Left lung (tissue), 10 donors: ENCODE measurements around the gene PXDN. TPM values are rescaled to one million over a fixed set of nuclear protein-coding genes. Genes with fewer than 3 reads are reported as not detected.

ENCODE experiments used
- ATAC-seq: fragments of 200-7000 bp; cut with Tn5 transposase; one replicate; pipeline ENCODE4 v1.9.1; 2020; ENCODE audit warnings: moderate library complexity
- DNase-seq, 4 donors: peaks; one replicate each; pipeline ENCODE4 v3.0.0-alpha.2; 2013 to 2020
- H3K27ac ChIP-seq, 2 donors: fragments of 200-600 bp; sonication (generic) in 1 of 2; one replicate each; pipeline versions ENCODE4 v1.5.0 to v1.8.0; 2020 to 2021
- H3K27me3 ChIP-seq, 2 donors: fragments of 200-600 bp; sonication (generic) in 1 of 2; one replicate each; pipeline versions ENCODE4 v1.5.0 to v1.8.0; 2020 to 2021
- H3K36me3 ChIP-seq, 2 donors: fragments of 200-600 bp; sonication (generic) in 1 of 2; one replicate each; pipeline versions ENCODE4 v1.5.0 to v1.8.0; 2020 to 2021
- H3K4me1 ChIP-seq, 2 donors: fragments of 200-600 bp; one replicate each; pipeline ENCODE4 v1.8.0; 2021
- H3K4me3 ChIP-seq, 2 donors: fragments of 200-600 bp; sonication (generic) in 1 of 2; one replicate each; pipeline versions ENCODE4 v1.5.0 to v1.8.0; 2020 to 2021; ENCODE audit warnings: mild to moderate bottlenecking in 1 of 2
- H3K9me3 ChIP-seq, 2 donors: fragments of 200-600 bp; sonication (generic) in 1 of 2; one replicate each; pipeline versions ENCODE4 v1.5.0 to v1.8.0; 2020 to 2021
- CTCF ChIP-seq, 2 donors: fragments of 200-600 bp; sonication (generic) in 1 of 2; IDR thresholded peaks; one replicate each; pipeline versions ENCODE4 v1.5.0 to v1.8.0; 2021; ENCODE audit warnings: antibody characterized with exemption in 2 of 2
- intact Hi-C, 2 donors: fragments of 100-400 bp; cut with DNase I; formaldehyde crosslinking; loops; one replicate each; pipeline versions ENCODE4 v1.11.2 to v1.14.2; 2022
- polyA plus RNA-seq, 6 donors: library from polyadenylated mRNA; unstranded; fragments of 120-200 nt; gene quantifications; one replicate each; pipeline ENCODE4 v1.2.1, GENCODE V29; 2013; ENCODE audit not compliant: insufficient read length in 6 of 6
- total RNA-seq, 2 donors: library from RNA; stranded (reverse); fragmentation: NEBNext Ultra II Directional; extraction: Animal tissue kit (Norgen Biotek cat#: 25700); gene quantifications; one replicate each; pipeline ENCODE4 v1.2.1, GENCODE V29; 2021
- donor health status: DM: no; HTN: yes; CAD: no.
- donor health status: DM: no; HTN: no; CAD: no.

PXDN gene
- total and polyA plus RNA-seq, 8 donors = 44.8 to 215 (median 174) TPM

- ATAC-seq (peak; percentile 87), DNase-seq (peak in 3 of 4 donors; percentile 62 to 75 (median 64))
- H3K27ac ChIP-seq = no peak overlapping the region
- peaks cover 0 to 11% of the 10 kb centered on the region in 2 donors for H3K27me3 ChIP-seq
- no peaks in the 10 kb centered on the region for H3K4me1 ChIP-seq
- no peaks in the 10 kb centered on the region for H3K36me3 ChIP-seq
- no peak for TF ChIP-seq CTCF (IDR thresholded peaks at IDR 0.05)
- H3K9me3 ChIP-seq = no peaks in the 10 kb centered on the region
- intact Hi-C loops = no loop called here
- H3K4me3 ChIP-seq = no peak overlapping the region
Measured at GRCh38 chr2:1791685-1792435, 47.5 kb upstream of the PXDN start.

GRCh38 chr2:1791006-1791605, 46.8 kb upstream of the PXDN start:
- intact Hi-C loops = no loop called here
- no peak overlapping the region for H3K27ac ChIP-seq
- ATAC-seq = no peak
- H3K4me3 ChIP-seq = no peak overlapping the region
- no peak for TF ChIP-seq CTCF (IDR thresholded peaks at IDR 0.05)
- peaks cover 0 to 7% of the 10 kb centered on the region in 2 donors for H3K27me3 ChIP-seq
- DNase-seq = peak in 2 of 4 donors; percentile 57 to 59
- no peaks in the 10 kb centered on the region for H3K9me3 ChIP-seq
- no peaks in the 10 kb centered on the region for H3K36me3 ChIP-seq
- no peaks in the 10 kb centered on the region for H3K4me1 ChIP-seq

- TF ChIP-seq CTCF (IDR thresholded peaks at IDR 0.05) = no peak
- DNase-seq (no peak), ATAC-seq (no peak)
- Histone ChIP-seq H3K4me3 (no peak overlapping the region), H3K4me1 (no peaks in the 10 kb centered on the region), H3K9me3 (no peaks in the 10 kb centered on the region), H3K27ac (no peak overlapping the region), H3K36me3 (no peaks in the 10 kb centered on the region), H3K27me3 (peaks cover 0 to 7% of the 10 kb centered on the region in 2 donors)
- intact Hi-C loops = no loop called here
Measured at GRCh38 chr2:1790473-1790872, 46.2 kb upstream of the PXDN start.

GRCh38 chr2:1789610-1790009, 45.3 kb upstream of the PXDN start:
- H3K9me3 ChIP-seq = no peaks in the 10 kb centered on the region
- no peaks in the 10 kb centered on the region for H3K4me1 ChIP-seq
- no peak overlapping the region for H3K4me3 ChIP-seq
- intact Hi-C loops = no loop called here
- no peak overlapping the region for H3K27ac ChIP-seq
- H3K27me3 ChIP-seq = peaks cover 0 to 7% of the 10 kb centered on the region in 2 donors
- no peaks in the 10 kb centered on the region for H3K36me3 ChIP-seq
- DNase-seq (no peak), ATAC-seq (no peak)
- no peak for TF ChIP-seq CTCF (IDR thresholded peaks at IDR 0.05)

GRCh38 chr2:1788478-1788959, 44.2 kb upstream of the PXDN start:
- no peak overlapping the region for H3K27ac ChIP-seq
- intact Hi-C loops = no loop called here
- no peak for ATAC-seq
- no peak for TF ChIP-seq CTCF (IDR thresholded peaks at IDR 0.05)
- H3K36me3 ChIP-seq = no peaks in the 10 kb centered on the region
- no peaks in the 10 kb centered on the region for H3K9me3 ChIP-seq
- no peak for DNase-seq
- no peaks in the 10 kb centered on the region for H3K4me1 ChIP-seq
- H3K4me3 ChIP-seq = no peak overlapping the region
- H3K27me3 ChIP-seq = peaks cover 0 to 17% of the 10 kb centered on the region in 2 donors
